Retinal pigment epithelial cell (primary cell): ENCODE data around the gene IWS1.
A peak's percentile ranks its signal among the peaks of the same experiment; 100 is the strongest.

Experiments
- DNase-seq: peaks from one replicate; pipeline ENCODE4 v3.0.0-alpha.2; 2010; ENCODE audit warnings: low read depth
- H3K4me3 ChIP-seq: 2 replicates; pipeline ENCODE4 v1.5.1; 2011; ENCODE audit warnings: mild to moderate bottlenecking, low read length, control low read depth, moderate library complexity
- CTCF ChIP-seq: conservative IDR thresholded peaks from 2 replicates; pipeline ENCODE4 v1.5.1; 2011; ENCODE audit warnings: low read depth, low read length, control low read depth, inconsistent platforms

Gene IWS1

GRCh38 chr2:127511090-127511695 lies 15.1 kb downstream of the IWS1 start:
- no peak overlapping the region for H3K4me3 ChIP-seq
- no peak for DNase-seq
- TF ChIP-seq CTCF = no peak

- no peak for DNase-seq
- no peak overlapping the region for H3K4me3 ChIP-seq
- TF ChIP-seq CTCF = no peak
These were observed 16.2 kb downstream of the IWS1 start for GRCh38 chr2:127510073-127510472.

GRCh38 chr2:127508631-127509034 lies 17.7 kb downstream of the IWS1 start:
- DNase-seq = peak; percentile 76
- H3K4me3 ChIP-seq = no peak overlapping the region
- TF ChIP-seq CTCF = no peak

GRCh38 chr2:127508023-127508630 lies 18.2 kb downstream of the IWS1 start:
- TF ChIP-seq CTCF = no peak
- H3K4me3 ChIP-seq = no peak overlapping the region
- DNase-seq = no peak

GRCh38 chr2:127506510-127506909 lies 19.8 kb downstream of the IWS1 start:
- DNase-seq = no peak
- TF ChIP-seq CTCF = no peak
- H3K4me3 ChIP-seq = no peak overlapping the region

- no peak overlapping the region for H3K4me3 ChIP-seq
- no peak for TF ChIP-seq CTCF
- DNase-seq = no peak
These were observed 21.5 kb downstream of the IWS1 start for GRCh38 chr2:127504552-127505430.
